HG03432 (cell line): Measurements from ENCODE around the gene DAPK2.
"Not testable (repeated sequence)": the region's sequence is repeated elsewhere in the genome, so short reads cannot be mapped to it uniquely, and the experiment has no call there.

Source experiments
- ATAC-seq: cut with Tn5 transposase; IDR thresholded peaks from one replicate; pipeline ENCODE4 v1.9.1; 2021; ENCODE audit warnings: mild to moderate bottlenecking, moderate library complexity; ENCODE audit not compliant: unreplicated experiment

Gene DAPK2

GRCh38 chr15:63918317-63918672 is 128.0 kb downstream of the DAPK2 start:
- no peak for ATAC-seq

- no peak for ATAC-seq
Measured at GRCh38 chr15:63917588-63918316, 128.5 kb downstream of the DAPK2 start.

DNA sequence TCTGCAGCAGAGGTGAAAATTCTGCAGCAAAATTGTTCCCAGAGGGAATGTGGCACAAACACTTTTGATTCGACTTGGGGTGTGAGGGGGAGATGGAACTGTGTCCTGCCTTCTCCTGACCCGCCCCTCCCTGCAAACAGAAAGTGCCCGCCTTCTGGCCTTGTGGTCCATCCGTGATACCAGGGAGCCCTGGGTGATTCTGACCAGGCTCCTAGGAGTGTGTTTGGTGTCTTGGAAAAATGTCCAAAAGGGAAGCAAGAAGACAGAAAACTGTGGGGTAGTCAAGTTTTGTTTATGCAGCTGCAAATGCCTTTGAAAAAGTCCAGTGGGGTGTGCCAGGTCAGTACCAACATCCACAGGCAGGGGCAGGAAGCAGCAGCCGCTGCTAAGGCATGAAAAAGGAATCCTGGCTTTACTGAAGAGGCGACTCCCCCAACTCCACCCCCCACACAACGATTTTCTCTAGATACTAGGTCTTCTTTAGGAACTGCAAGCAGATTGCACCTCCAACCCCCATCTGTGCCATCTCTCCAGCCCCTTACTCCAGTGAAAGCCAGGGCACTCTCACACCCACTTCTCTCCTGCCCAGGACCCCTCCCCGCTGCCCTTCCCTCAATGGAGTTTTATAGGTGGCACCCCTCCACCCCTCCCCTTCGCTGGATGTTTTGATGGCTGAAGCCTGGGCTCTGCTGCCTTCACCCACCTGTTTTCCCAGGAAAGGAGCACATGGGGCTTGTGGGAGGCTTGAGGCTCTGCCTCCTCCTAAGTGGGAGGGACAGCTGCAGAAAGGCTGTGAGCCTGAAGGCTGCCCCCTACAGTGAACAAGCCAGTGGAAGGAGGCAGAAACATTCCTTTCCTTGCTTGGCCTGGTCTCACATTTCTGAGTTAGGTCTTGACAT is 130.2 kb downstream of the DAPK2 start:
- no peak for ATAC-seq

GRCh38 chr15:63915209-63915872 is 130.9 kb downstream of the DAPK2 start:
- ATAC-seq = no peak

DNA sequence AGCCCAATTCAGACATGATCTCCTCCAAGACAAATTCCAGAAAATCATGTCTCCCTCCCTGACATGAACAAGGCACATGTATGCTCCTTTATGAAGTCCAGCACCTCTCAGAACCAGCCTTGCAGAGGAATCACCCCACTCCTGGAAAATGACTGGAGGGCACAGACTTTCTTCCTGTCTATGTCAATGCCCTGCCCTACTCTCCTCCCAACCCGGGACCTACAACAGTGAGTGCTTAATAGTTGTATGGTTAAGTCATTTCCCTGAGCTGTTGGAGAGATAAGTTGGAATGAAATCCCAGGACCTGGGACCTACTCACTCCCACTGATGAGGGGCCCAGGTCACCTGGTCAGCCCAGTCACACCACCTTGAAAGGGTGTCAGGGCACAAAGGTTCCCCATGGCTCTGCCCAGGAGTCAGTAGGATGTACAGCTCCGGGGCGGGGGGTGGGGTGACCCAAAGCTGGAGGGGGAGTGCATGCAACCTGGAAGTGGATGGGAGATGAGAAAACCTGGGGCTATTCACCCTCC is 132.4 kb downstream of the DAPK2 start:
- no peak for ATAC-seq

- ATAC-seq = no peak
Measured at GRCh38 chr15:63913336-63913735, 132.9 kb downstream of the DAPK2 start.

DNA sequence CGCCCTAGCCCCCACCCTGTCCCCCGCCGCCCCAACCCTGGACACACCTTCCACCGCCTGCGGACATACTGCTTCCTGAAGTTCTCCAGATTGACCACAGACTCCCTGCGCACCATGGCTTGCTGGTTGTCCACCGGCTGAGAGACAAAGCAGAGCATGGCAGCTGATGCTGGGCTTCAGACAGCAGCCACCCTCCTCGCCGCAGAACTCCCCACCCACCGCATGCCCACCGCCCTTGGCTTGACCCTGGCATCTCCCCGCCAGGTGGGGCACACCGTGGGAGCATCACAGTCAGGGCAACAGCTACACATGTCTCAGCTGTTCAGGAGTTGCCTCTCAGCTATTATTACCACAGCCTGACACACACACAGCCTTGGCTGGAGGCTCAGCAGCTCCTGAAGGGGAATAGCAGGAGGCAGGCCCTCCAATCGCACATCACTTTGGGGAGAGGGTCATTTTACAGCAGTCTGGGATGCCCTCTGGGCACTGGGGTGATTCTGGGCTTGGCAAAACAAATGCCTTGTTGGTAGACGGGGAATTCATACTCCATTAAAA is 134.1 kb downstream of the DAPK2 start:
- ATAC-seq = no peak

DNA sequence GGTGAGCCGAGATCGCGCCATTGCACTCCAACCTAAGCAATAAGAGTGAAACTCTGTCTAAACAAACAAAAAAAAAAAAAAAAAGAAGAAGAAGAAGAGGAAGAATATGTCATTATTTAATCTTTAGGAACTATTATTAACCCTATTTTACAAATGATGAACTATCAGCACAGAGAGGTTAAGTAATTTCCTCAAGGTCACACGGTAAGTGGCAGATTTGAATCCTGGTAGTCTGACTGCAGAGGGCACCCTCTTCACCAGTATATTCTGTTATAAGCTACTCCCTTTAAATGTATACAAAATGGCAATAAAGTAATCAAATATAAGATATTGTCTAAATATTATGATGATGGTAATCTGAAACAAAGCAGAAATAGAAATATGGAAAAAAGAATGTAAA is 135.1 kb downstream of the DAPK2 start:
- ATAC-seq = no peak

DNA sequence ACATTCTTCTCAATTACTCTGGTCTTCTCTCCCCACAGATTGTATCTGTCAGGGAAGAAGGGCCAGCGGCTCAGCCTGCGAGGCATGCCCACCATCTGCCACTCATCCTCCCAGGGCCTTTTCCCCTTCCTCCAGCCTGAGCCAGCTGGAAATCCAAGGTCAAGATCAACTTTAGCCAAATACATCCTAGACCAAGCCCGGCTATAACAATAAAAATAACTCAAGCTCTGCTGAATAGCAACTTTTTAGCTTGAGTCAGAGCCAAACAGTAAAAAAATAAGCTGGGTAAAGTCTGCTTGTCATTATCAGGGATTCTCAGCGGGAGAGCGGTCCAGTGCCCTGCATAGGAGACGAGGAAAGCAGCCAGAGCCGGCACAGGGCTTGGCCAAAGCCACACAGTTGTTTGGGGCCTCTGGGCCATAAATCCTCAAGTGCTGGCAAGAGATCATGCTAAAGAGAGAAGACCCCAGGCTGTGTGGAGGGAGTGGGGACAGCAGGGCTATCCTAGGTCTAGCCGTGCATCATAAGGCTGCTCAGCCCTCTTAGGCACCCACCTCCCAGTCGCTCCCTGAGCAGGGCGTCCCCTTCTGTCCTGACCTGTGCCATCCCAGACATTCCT is 136.4 kb downstream of the DAPK2 start:
- no peak for ATAC-seq

- no peak for ATAC-seq
Measured at GRCh38 chr15:63908991-63909390, 137.3 kb downstream of the DAPK2 start.

DNA sequence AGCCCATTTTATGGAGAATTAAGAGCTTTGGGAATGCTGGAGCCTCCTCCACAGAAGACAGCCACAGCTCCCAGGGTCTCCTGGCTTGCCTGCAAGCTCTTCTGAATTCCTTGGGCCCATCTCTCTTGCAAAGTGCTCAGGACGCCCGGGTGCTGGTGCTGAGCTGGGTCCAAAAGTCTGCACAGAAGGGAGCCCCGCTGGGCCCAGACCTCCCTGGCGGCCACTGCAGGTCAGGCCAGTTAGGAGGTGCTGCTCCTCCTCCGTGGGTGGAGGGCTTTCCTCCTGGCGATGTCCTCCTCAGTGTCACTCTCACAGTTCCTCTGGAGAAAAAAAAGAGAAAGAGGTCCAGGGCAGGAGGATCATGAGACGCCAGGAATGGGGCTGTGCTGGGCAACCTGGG is 138.0 kb downstream of the DAPK2 start:
- ATAC-seq = no peak

- no peak for ATAC-seq
Measured at GRCh38 chr15:63907521-63907920, 138.8 kb downstream of the DAPK2 start.

GRCh38 chr15:63906266-63906584 is 140.1 kb downstream of the DAPK2 start:
- ATAC-seq = no peak

- ATAC-seq = no peak
Measured at GRCh38 chr15:63905558-63906265, 140.6 kb downstream of the DAPK2 start.

GRCh38 chr15:63905131-63905530 is 141.2 kb downstream of the DAPK2 start:
- ATAC-seq = no peak

GRCh38 chr15:63904042-63904441 is 142.2 kb downstream of the DAPK2 start:
- ATAC-seq = no peak

- no peak for ATAC-seq
Measured at GRCh38 chr15:63902671-63903035, 143.6 kb downstream of the DAPK2 start.

DNA sequence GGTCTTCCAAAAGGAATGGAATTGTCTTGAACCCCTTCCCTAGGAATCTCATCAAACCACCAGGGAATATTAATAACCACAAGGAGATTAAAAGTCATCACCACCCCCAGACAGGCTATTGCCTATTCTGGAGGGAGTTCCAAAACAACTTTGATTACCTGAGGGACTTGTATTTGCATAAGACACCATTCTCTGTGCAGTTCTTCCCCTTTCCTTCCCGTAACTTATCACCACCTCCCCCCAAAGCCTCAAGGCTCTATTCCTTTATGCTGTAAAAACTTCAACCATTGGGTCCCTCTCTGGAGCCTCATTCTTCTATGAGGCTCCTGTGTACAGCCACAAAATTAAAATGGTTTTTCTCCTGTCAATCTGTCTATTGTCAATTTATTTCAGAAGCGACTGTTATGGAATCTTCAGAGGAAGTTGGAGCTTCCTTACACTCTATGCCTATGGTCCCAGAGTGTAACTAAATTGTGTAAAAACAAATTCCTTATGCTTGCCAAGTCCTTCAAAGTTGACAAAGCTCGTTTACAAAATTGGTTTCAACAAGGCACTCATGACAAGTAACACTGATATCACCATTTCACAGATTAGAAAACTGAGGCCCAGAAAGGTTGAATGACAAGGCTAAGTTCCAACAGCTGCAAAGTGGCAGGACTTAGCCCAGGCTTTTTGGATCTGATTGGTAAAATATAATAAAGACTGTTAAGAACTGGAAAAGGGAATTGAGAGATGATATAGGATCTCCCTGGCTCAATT is 144.2 kb downstream of the DAPK2 start:
- ATAC-seq = no peak

DNA sequence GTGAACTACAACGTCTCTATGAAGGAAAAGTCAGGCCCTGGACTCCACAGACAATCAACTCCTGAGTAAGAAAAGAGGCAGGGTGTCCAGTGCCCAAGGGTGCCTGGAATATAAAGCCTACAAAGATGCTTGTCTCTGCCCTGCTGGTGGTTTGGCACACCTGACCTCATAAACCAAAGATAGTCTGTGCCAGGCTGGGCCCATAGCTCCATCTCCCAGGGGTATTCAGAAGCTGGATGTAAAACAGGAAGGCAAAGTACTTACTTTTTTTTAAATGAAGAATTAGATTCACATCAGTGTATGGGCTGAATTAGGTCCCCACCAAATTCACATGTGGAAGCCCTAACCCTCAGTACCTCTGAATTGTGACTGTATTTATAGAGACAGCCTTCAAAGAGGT is 146.0 kb downstream of the DAPK2 start:
- ATAC-seq = no peak

DNA sequence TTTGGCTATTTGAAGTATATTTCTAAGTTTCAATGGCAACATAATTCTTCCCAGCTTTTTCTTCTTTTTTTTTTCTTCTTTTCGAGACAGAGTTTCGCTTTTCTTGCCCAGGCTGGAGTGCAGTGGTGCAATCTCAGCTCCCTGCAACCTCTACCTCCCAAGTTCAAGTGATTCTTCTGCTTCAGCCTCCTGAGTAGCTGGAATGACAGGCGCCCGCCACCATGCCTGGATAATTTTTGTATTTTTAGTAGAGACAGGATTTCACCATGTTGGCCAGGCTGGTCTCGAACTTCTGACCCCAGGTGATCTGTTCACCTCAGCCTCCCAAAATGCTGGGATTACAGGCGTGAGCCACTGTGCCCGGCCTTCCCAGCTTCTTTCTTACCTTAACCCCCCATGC is 146.7 kb downstream of the DAPK2 start:
- ATAC-seq = not testable (repeated sequence)
